GM19467 (cell line): Measurements from ENCODE around the gene TMEM190.
"Not testable (repeated sequence)": the region's sequence is repeated elsewhere in the genome, so short reads cannot be mapped to it uniquely, and the experiment has no call there.

Experiments used
- ATAC-seq: cut with Tn5 transposase; IDR thresholded peaks from one replicate; pipeline ENCODE4 v1.9.1; 2021; ENCODE audit warnings: mild to moderate bottlenecking, moderate library complexity; ENCODE audit not compliant: unreplicated experiment

The TMEM190 gene

GRCh38 chr19:55418185-55418584 lies 41.6 kb downstream of the TMEM190 start:
- no peak for ATAC-seq

DNA sequence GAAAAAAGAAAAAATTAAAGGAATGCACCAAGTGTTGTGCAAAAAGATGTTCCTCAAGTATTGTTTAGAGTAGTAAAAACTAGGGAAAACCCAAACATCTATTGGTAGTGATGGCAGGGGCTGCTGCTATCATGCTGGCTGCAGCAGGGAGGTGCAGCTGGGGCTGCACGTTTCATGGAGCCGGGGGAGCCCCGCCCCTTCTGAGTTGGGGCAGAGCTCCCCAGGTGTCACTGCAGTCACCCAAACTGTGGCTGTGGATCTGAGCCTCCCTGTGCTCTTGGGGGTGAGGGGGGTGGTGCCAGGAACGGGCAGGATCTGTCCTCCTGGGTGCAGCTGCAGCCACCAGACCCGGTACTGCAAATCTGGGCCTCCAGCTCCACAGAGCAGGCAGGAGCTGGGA lies 42.5 kb downstream of the TMEM190 start:
- ATAC-seq = no peak

DNA sequence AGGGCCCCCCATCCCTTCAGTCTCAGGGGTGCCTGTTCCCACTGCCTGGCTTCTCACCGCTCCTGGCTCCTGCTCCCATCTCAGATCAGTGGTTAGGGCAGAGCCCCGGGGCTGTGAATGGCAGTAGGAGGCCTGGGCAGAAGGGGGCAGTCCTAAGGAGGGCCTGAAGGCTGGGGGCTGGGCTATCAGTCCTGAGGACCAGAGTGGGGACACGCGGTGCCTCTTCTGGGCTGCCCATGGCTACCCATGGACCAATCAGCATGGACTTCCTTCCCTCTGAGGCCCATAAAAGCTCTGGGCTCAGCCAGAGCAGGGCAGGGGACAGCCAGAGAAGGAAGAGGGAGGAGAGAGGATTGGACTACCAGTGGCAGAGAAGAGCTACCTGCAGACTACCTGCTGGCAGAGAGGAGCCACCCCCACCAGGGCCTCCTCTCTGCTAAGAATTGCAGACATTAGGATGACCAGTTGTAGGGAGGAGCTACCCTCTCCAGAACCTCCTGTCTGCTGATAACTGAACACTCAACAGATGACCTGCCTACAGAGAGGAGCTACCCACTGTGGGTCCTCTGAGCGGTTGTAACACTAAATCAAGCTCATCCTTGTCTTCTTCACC lies 43.1 kb downstream of the TMEM190 start:
- no peak for ATAC-seq

- not testable (repeated sequence) for ATAC-seq
Measured at GRCh38 chr19:55421281-55421680, 44.7 kb downstream of the TMEM190 start.

- ATAC-seq = no peak
Measured at GRCh38 chr19:55423225-55424005, 46.8 kb downstream of the TMEM190 start.

- no peak for ATAC-seq
Measured at GRCh38 chr19:55424518-55424917, 47.9 kb downstream of the TMEM190 start.

- no peak for ATAC-seq
Measured at GRCh38 chr19:55426042-55426441, 49.4 kb downstream of the TMEM190 start.
